ENCODE results near the gene BCO2. TPM values are rescaled to one million over a fixed set of nuclear protein-coding genes. Genes with fewer than 3 reads are reported as not detected.

The BCO2 gene
- total and polyA plus RNA-seq, 4 donors, result 0.70 to 190 (median 78.8) TPM

DNA sequence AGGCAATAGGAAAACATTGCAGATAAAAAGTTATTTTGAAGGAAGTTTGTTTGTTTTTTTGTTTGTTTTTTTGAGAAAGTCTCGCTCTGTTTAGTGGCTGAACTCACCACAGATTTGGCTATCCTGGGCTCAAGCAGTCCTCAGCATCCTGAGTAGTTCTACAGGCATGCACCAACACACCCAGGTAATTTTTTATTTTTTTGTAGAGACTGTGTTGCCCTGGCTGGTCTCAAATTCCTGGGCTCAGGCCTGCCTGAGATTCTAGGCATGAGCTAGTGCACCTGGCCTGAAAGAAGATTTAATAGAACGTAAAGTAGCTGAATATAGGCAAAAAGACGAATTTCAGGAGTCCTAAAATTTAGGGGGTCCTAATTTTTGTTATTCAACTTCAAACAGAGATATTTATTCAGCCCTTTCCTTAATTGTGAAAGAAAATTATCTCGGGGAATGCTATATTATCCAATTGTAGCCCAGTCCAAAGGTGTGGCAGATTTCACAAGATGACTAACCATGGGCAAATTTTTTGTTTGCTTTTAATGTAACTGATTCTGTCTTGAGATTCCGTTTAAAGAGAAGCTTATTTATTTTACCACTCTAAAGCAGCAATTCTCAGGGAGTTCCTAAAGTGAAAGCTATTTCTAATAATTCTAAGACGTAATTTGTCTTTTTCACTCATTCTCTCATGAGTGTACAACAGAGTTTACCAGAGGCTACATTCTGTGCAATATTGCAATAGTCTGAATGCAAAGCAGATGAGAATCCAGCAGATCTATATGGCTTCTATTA, 12.4 kb upstream of the BCO2 start:
- WGBS, result 58% methylated on average over 6 of the region's 6 CpGs
- TF ChIP-seq FOXA2 (IDR thresholded peaks at IDR 0.05), result no peak
- peak in 1 of 2 donors; percentile 42 for TF ChIP-seq JUND (IDR thresholded peaks at IDR 0.05)
- TF ChIP-seq YY1 (IDR thresholded peaks at IDR 0.05), result no peak
- peak; percentile 57 to 64 for TF ChIP-seq HNF4A (conservative IDR thresholded peaks at IDR 0.05)
- no peak for TF ChIP-seq TAF1 (conservative IDR thresholded peaks at IDR 0.05)
- no peak for TF ChIP-seq GABPA (IDR thresholded peaks at IDR 0.05 in 1 of 2, conservative IDR thresholded peaks at IDR 0.05 in 1 of 2)
- TF ChIP-seq NR2F2 (IDR thresholded peaks at IDR 0.05), result no peak
- peak; percentile 24 for TF ChIP-seq HNF4G (IDR thresholded peaks at IDR 0.05)
- TF ChIP-seq, protein P1, sequence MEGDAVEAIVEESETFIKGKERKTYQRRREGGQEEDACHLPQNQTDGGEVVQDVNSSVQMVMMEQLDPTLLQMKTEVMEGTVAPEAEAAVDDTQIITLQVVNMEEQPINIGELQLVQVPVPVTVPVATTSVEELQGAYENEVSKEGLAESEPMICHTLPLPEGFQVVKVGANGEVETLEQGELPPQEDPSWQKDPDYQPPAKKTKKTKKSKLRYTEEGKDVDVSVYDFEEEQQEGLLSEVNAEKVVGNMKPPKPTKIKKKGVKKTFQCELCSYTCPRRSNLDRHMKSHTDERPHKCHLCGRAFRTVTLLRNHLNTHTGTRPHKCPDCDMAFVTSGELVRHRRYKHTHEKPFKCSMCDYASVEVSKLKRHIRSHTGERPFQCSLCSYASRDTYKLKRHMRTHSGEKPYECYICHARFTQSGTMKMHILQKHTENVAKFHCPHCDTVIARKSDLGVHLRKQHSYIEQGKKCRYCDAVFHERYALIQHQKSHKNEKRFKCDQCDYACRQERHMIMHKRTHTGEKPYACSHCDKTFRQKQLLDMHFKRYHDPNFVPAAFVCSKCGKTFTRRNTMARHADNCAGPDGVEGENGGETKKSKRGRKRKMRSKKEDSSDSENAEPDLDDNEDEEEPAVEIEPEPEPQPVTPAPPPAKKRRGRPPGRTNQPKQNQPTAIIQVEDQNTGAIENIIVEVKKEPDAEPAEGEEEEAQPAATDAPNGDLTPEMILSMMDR (IDR thresholded peaks at IDR 0.05; ENCODE audit: low read depth, low read length, missing input control), result no peak
- TF ChIP-seq, protein P2, sequence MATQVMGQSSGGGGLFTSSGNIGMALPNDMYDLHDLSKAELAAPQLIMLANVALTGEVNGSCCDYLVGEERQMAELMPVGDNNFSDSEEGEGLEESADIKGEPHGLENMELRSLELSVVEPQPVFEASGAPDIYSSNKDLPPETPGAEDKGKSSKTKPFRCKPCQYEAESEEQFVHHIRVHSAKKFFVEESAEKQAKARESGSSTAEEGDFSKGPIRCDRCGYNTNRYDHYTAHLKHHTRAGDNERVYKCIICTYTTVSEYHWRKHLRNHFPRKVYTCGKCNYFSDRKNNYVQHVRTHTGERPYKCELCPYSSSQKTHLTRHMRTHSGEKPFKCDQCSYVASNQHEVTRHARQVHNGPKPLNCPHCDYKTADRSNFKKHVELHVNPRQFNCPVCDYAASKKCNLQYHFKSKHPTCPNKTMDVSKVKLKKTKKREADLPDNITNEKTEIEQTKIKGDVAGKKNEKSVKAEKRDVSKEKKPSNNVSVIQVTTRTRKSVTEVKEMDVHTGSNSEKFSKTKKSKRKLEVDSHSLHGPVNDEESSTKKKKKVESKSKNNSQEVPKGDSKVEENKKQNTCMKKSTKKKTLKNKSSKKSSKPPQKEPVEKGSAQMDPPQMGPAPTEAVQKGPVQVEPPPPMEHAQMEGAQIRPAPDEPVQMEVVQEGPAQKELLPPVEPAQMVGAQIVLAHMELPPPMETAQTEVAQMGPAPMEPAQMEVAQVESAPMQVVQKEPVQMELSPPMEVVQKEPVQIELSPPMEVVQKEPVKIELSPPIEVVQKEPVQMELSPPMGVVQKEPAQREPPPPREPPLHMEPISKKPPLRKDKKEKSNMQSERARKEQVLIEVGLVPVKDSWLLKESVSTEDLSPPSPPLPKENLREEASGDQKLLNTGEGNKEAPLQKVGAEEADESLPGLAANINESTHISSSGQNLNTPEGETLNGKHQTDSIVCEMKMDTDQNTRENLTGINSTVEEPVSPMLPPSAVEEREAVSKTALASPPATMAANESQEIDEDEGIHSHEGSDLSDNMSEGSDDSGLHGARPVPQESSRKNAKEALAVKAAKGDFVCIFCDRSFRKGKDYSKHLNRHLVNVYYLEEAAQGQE (IDR thresholded peaks at IDR 0.05), result no peak
- H3K27ac ChIP-seq (ENCODE audit: low read depth in 1 of 2, low read length in 2 of 2), result peak overlapping the region; percentile 43 to 68

DNA sequence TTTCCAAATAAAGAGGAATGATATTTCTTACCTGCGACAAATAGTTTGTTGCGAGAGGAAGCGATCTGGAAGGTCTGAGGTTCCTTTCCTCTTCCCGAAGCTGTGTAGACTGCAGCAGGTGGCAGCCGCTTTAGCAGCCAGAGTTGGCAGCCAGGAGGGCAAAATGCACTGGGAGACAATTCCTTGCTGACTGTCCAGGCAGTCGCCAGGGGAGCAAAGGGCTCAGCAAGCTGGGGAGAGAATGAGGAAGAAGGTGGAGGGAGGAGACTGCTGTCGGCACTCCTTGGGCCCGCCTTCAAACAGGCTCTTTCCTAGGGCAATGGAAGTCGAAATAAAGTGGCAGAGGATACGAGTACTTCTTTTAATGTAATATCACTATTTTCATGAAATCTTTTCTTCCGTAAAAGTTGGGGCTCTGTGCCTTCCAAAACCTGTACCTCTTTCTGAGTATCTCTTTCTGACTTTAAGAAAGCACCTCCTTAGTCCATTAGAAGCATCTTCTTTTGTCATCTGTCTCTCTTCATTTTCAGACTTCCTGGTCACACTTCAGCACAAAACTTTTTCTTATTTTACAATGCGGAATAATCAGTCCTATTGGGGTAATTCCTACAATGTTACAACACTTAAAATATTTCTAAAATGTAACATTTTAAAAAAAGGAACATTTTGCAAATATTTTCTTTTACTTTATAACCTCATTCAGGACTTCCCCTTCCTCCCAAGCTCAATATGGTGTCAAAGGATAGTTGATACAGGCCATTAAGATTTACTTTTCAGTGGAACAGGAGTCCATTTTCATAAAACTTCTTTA, 11.2 kb upstream of the BCO2 start, which contains the start of gene IL18:
Gene IL18, minus strand, starts transcription at position 220 of the 811 bp plus-strand sequence. CDS start 9,041 bp downstream, outside the sequence.
- H3K27ac ChIP-seq (ENCODE audit: low read depth in 1 of 2, low read length in 2 of 2), result peak within 1 kb of the TSS; percentile 43 to 68
- H3K4me1 ChIP-seq (ENCODE audit: control insufficient read depth in 4 of 4, insufficient read depth in 4 of 4, low read length in 3 of 4), result peaks cover 3 to 25% (median 13%) of the 10 kb centered on the region in 4 donors
- no peak within 1 kb of the TSS for H3K9ac ChIP-seq (ENCODE audit: low read depth in 1 of 2, low read length in 2 of 2)
- DNase-seq (ENCODE audit: low spot score), result no peak
- no peaks in the 10 kb centered on the region for H3K9me3 ChIP-seq (ENCODE audit: control insufficient read depth in 4 of 4, low read length in 3 of 4)
- H3K36me3 ChIP-seq (ENCODE audit: control insufficient read depth in 4 of 4, insufficient read depth in 3 of 4, low read depth in 1 of 4, low read length in 3 of 4), result no peaks in the 10 kb centered on the region
- peak; percentile 16 for TF ChIP-seq YY1 (IDR thresholded peaks at IDR 0.05)
- no peak for TF ChIP-seq FOXA1 (IDR thresholded peaks at IDR 0.05)
- TF ChIP-seq HNF4A (conservative IDR thresholded peaks at IDR 0.05), result no peak
- H3K4me3 ChIP-seq (ENCODE audit: low read depth in 1 of 3, low read length in 3 of 3), result peak within 1 kb of the TSS in 2 of 3 donors; percentile 11 to 23
- 71% methylated on average over 12 of the region's 12 CpGs for WGBS
- H3K27me3 ChIP-seq (ENCODE audit: control insufficient read depth in 4 of 4, insufficient read depth in 4 of 4, low read length in 3 of 4), result no peaks in the 10 kb centered on the region

More for the DNA sequence above, 12.4 kb upstream of the BCO2 start:
- Histone ChIP-seq H3K4me3 (ENCODE audit: low read depth in 1 of 3, low read length in 3 of 3) (peak overlapping the region in 1 of 3 donors; percentile 11), H3K4me1 (ENCODE audit: control insufficient read depth in 4 of 4, insufficient read depth in 4 of 4, low read length in 3 of 4) (peaks cover 3 to 25% (median 13%) of the 10 kb centered on the region in 4 donors), H3K27me3 (ENCODE audit: control insufficient read depth in 4 of 4, insufficient read depth in 4 of 4, low read length in 3 of 4) (no peaks in the 10 kb centered on the region), H3K9ac (ENCODE audit: low read depth in 1 of 2, low read length in 2 of 2) (no peak overlapping the region), H3K9me3 (ENCODE audit: control insufficient read depth in 4 of 4, low read length in 3 of 4) (no peaks in the 10 kb centered on the region), H3K36me3 (ENCODE audit: control insufficient read depth in 4 of 4, insufficient read depth in 3 of 4, low read depth in 1 of 4, low read length in 3 of 4) (no peaks in the 10 kb centered on the region)
- no peak for DNase-seq (ENCODE audit: low spot score)
